ENCODE measurements around the gene KCNJ15. TPM values are rescaled to one million over a fixed set of nuclear protein-coding genes. Genes with fewer than 3 reads are reported as not detected.

KCNJ15 gene
- total RNA-seq, 1 experiment from 2014 or later = not detected

DNA sequence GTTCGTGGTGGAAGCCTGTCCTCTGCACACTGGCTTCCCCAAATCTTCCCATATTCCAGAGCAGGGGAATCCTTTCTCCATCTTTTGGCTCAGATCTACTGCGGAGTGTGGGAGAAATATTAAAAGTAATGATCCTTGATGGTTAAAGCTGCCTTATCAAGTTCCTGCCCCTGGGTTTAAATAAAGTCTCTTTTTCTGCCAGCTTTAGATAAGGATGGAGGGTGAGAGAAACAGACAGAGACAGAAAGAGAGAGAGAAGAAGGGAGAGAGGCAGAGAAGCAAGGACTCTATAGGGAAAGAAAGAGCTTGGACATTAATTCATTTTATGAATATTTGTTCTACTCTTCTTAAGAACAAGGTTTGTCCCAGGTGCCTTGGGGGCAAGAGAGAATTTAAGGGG lies 98.0 kb downstream of the KCNJ15 start:
- H3K4me1 ChIP-seq (ENCODE audit: control insufficient read depth in 1 of 2, insufficient read depth in 2 of 2, low read length in 2 of 2) = no peaks in the 10 kb centered on the region; a peak in 1 of 4 replicates
- no peak overlapping the region for H2AFZ ChIP-seq (ENCODE audit: low read depth, low read length, poor library complexity, severe bottlenecking)
- CTCF ChIA-PET = interaction anchor here (0.8 to 1.5 kb wide), 4 partner anchors 135 to 654 kb away, joined by 3 read pairs; no protein-coding TSS in a partner anchor
- H3K4me2 ChIP-seq (ENCODE audit: low read length) = no peak overlapping the region
- no peak overlapping the region for H3K9ac ChIP-seq (ENCODE audit: low read length)
- H3K27me3 ChIP-seq (ENCODE audit: insufficient read depth, low read length) = no peaks in the 10 kb centered on the region
- BruUV-seq (replicated peaks) = no TSS peak
- ATAC-seq (no peak), DNase-seq (ENCODE audit: low read depth, low spot score) (no peak)
- TF ChIP-seq JUND (IDR thresholded peaks at IDR 0.05) = no peak
- TF ChIP-seq POLR2A (IDR thresholded peaks at IDR 0.05; ENCODE audit: borderline replicate concordance, extremely low read depth, insufficient read depth, insufficient read length) = no peak
- TF ChIP-seq SIN3A (IDR thresholded peaks at IDR 0.05; ENCODE audit: low read depth) = no peak
- TF ChIP-seq CEBPB (IDR thresholded peaks at IDR 0.05; ENCODE audit: low read depth) = no peak
- no peak for TF ChIP-seq SRF (IDR thresholded peaks at IDR 0.05; ENCODE audit: low read depth)
- TF ChIP-seq SP1 (IDR thresholded peaks at IDR 0.05; ENCODE audit: low read depth) = no peak
- TF ChIP-seq TCF7L2 (IDR thresholded peaks at IDR 0.05; ENCODE audit: borderline replicate concordance, extremely low read depth, insufficient read depth, insufficient read length) = no peak
- TF ChIP-seq EZH2phosphoT487 (IDR thresholded peaks at IDR 0.05; ENCODE audit: borderline replicate concordance) = no peak
- TF ChIP-seq EZH2 (IDR thresholded peaks at IDR 0.05) = no peak
- no peak for TF ChIP-seq ZFX (IDR thresholded peaks at IDR 0.05)
- TF ChIP-seq ELF1 (IDR thresholded peaks at IDR 0.05; ENCODE audit: borderline replicate concordance, low read depth) = no peak
- no peak for TF ChIP-seq POLR2AphosphoS5 (IDR thresholded peaks at IDR 0.05; ENCODE audit: low read depth, low read length)
- TF ChIP-seq, protein P1, sequence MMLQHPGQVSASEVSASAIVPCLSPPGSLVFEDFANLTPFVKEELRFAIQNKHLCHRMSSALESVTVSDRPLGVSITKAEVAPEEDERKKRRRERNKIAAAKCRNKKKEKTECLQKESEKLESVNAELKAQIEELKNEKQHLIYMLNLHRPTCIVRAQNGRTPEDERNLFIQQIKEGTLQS (IDR thresholded peaks at IDR 0.05) = no peak
- no peak for TF ChIP-seq FOSL1 (IDR thresholded peaks at IDR 0.05; ENCODE audit: low read depth)
- TF ChIP-seq, protein P2, sequence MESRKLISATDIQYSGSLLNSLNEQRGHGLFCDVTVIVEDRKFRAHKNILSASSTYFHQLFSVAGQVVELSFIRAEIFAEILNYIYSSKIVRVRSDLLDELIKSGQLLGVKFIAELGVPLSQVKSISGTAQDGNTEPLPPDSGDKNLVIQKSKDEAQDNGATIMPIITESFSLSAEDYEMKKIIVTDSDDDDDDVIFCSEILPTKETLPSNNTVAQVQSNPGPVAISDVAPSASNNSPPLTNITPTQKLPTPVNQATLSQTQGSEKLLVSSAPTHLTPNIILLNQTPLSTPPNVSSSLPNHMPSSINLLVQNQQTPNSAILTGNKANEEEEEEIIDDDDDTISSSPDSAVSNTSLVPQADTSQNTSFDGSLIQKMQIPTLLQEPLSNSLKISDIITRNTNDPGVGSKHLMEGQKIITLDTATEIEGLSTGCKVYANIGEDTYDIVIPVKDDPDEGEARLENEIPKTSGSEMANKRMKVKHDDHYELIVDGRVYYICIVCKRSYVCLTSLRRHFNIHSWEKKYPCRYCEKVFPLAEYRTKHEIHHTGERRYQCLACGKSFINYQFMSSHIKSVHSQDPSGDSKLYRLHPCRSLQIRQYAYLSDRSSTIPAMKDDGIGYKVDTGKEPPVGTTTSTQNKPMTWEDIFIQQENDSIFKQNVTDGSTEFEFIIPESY (IDR thresholded peaks at IDR 0.05; ENCODE audit: extremely low read depth, insufficient replicate concordance, low read length) = no peak
- no peak for TF ChIP-seq YY1 (IDR thresholded peaks at IDR 0.05; ENCODE audit: extremely low read depth, insufficient replicate concordance, low read depth, low read length)
- TF ChIP-seq RAD21 (IDR thresholded peaks at IDR 0.05; ENCODE audit: low read depth) = no peak
- no peak for TF ChIP-seq EGR1 (IDR thresholded peaks at IDR 0.05; ENCODE audit: low read depth)
- POLR2A ChIA-PET = no interaction called here
- H3K9me3 ChIP-seq (ENCODE audit: control insufficient read depth in 1 of 2, insufficient read depth in 1 of 2, low read depth in 1 of 2, low read length in 2 of 2) = no peaks in the 10 kb centered on the region
- H3K36me3 ChIP-seq (ENCODE audit: control insufficient read depth in 1 of 2, insufficient read depth in 2 of 2, low read length in 2 of 2) = no peaks in the 10 kb centered on the region
- no peak overlapping the region for H3K27ac ChIP-seq (ENCODE audit: low read depth, low read length)
- H3K79me2 ChIP-seq (ENCODE audit: insufficient read depth, low read length) = no peaks in the 10 kb centered on the region
- intact Hi-C loops (cut with micrococcal nuclease) = loop anchor here (5.0 kb wide), 1 partner anchor 642 kb away; no protein-coding TSS in a partner anchor
- H4K20me1 ChIP-seq (ENCODE audit: insufficient read depth) = no peaks in the 10 kb centered on the region
- H3K9me2 ChIP-seq (ENCODE audit: insufficient read depth) = no peaks in the 10 kb centered on the region
- RAD21 ChIA-PET (ENCODE audit: low non-redundant PET in 1 of 2, low total read pairs in 2 of 2, uncharacterized antibody in 2 of 2, unreplicated experiment in 2 of 2) = no interaction called here
- H3K4me3 ChIP-seq (replicated peaks in 1 of 2; ENCODE audit: low read depth in 1 of 2, low read length in 2 of 2) = no peak overlapping the region

Data from HCT116 (cell line).